T-helper 1 cell treated with Interleukin-12 subunit alpha and Interleukin-12 subunit beta and Interleukin-4 antibody, amounts not matched to agents 30 ng/mL and 1 ng/mL, for 36 hours (primary cell): ENCODE results near the gene DEFB132. TPM values are rescaled to one million over a fixed set of nuclear protein-coding genes. Genes with fewer than 3 reads are reported as not detected.

Experiments
- intact Hi-C: fragments of 100-400 bp; cut with micrococcal nuclease; formaldehyde crosslinking; loops from one replicate; pipeline ENCODE4 v1.15.1; 2024
- total RNA-seq: library from RNA; stranded (reverse); gene quantifications from 2 replicates; pipeline ENCODE4 v1.2.3, GENCODE V29; 2022

The DEFB132 gene
- total RNA-seq, 1 donor from 2014 or later: not detected

DNA sequence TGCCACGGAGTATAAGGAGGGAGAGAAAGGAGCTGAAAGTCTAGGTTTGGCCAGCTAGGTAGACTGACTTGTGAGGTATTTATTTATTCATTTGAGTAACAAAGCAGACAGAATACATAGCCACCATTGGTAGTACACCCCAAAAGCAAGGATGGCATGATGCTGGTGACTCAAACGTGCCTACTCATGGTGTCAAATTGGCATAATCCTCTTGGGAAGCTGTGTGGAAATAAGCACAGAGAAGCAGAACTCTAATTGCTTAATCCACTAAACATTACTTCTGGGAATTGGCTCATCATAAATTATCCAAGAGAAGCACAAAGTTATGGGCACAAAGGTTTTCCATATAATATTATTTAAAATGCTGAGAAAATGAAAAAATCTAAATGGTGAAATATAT, 2.5 kb downstream of the DEFB132 start:
- intact Hi-C loops: loop anchor here (2.0 kb wide), 1 partner anchor 23 kb away; no protein-coding TSS in a partner anchor

DNA sequence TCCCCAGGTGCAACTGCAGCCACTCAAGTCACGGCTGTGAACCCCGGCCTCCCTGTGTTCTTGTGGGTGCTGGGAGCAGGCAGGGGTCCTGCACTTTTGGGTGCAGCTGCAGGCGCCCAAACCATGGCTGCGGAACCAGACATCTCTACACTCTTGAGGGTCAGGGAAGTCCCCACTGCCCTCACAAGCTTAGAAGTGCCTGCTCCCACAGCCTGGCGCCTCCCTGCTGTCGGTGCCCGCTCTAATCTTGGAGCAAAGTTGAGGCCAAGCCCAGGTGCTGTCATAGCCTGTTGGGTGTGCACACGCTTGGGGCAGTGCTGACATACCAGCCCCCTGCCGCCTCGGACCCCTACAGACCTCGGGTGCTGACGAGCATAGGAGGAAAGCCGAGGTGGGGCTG, 6.2 kb downstream of the DEFB132 start:
- intact Hi-C loops: no loop called here

DNA sequence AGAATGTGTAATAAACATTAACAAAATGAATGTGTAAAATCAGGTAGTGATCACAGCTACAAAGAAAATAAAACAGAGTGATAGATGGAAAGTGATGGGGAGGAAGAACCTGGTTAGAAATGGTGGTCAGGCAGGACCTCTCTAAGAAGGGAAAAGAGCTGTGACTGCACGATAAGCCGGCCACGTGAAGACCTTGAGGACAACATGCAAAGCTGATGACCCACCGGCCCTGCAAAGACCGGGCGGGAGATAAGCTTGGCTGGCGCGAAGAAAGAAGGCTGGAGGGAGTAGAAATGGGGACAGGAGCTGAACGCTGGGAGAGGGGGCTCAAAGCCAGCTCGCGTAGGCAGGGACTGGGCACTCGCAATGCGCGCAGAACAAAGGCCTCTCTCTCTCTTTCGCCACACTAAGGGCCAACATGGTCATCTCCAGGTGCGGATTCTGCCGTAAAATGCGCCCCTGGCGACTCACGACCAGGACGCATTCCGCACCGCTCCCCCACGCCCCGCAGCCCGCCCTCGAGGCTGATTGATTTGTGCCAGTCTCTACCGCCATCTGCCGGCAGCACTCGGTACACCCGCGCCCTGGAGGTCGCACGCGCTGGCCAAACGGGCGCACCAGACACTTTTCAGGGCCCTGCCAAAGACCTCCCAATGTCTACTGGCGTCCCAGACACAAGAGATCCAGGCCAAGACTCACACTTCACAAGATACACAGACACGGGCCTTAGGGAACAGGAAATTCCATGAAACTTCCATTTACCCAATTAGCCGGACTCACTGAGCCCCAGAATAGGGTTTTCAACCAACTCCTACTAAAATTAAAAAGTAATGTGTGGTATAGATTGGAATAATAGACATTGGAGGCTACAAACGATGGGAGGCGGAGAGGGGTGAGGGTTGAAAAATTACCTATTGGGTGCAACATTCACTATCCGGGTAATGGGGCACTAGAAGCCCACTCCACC, 9.4 kb downstream of the DEFB132 start:
- intact Hi-C loops: loop anchor here (1.0 kb wide), 4 partner anchors 23 to 63 kb away; partner anchors contain the start of gene C20orf96

DNA sequence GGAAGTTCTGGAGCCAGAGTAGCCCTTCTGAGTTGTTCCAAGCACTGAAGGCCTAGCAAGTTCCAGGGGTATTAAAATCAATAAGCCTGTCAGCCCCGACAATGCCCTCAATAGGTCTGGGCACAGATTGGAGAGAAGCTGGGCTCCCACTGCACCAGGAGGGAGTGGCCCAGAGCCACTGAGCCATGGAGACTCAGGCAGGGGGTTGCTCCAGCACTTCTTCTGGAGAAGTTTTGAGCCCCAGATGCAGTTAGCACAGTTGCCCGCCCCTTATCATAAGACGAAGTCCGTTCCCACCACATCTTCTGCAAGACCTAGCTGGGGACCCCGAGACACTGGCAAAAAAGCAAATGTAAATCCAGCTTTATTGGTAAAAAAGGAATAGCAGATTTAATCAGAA, 13.0 kb downstream of the DEFB132 start:
- intact Hi-C loops: no loop called here

DNA sequence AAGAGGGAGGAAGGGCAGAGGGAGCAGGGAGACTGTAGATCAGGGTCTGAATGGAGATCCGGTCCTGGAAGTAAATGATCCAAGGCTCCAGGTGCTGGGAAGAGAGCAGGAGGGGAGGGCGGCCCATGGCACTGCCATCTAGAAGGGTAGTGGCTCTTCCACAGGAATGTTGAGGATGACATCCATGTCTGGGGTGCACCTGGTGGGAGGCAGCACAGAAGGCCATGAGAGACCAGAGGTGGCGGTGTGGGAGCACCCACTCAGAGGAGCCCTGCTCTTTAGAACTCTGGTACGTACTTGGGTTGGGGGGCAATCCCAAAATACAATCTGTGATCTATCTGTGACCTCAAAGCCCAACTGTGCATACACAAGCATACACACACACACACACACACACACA, 13.5 kb downstream of the DEFB132 start:
- intact Hi-C loops: no loop called here

DNA sequence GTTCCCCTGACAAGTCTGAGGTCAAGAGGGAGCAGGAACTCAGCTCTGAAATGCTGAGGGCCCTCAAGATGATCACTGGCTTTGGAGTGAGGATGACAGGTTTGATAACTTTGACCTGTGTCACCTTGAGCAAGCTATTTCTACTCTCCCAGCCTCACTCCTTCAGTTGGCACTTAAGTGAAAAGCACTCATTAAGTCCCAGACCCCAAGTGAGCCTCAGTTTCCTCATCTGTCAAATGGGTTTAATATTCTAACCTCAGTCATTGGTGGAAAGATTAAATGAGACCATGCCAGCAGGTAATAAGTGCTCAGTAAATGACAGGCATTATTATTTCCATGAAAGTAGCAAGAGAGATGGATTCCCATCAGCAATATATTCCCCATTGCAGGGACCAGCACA, 14.0 kb downstream of the DEFB132 start:
- intact Hi-C loops: no loop called here

DNA sequence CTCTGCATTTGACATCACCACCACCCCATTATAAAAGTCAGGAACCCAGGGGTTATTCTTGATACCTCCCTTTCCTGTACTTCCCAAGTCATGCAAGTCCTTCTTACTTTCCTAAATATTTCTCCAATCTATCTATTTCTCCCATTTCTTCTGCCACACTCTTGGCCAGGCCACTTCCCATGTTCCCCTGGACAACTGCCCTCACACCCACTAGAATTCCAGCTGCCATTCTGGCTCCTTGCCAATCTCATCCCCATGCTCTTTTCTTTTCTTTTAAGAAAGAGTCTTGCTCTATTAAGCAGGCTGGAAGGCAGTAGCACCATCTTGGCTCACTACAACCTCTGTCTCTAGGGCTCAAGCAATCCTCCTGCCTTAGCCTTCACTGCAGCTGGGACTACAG, 15.2 kb downstream of the DEFB132 start:
- intact Hi-C loops: no loop called here

DNA sequence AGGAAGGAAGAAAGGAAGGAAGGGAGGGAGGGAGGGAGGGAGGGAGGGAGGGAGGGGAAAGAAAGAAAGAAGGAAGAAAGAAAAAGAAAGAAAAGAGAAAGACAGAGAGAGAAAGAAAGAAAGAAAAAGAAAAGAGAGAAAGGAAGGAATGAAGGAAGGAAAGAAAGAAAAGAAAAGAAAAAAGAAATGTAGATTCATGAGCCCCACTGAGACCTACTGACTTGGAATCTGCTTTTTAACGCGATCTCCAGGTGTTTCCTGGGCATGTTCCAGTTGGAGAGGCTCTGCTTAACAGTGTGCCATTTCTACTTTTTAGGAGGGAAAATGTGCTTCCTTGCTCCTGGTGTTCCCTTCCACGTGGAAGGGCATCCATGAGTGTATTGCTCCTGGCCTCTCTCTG, 16.4 kb downstream of the DEFB132 start:
- intact Hi-C loops: no loop called here

DNA sequence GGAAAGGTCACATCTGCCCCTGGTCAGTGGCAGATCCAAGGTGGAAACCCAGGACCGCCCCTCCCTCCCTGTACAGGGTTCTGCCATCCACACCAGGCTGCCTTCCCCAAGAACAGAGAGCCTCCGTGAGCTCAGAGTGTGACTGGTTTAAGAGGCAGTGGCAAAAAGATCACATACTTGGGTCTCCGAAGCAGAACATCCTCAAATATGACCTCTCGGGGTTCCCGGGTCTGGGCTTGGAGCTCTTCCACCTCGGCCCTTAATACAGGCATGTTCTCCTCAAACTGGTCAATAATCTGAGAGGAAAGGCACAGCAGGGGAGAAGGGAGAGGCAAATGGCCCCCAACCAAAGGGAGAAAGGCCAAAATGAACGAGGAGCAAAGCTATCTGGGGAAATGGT, 18.3 kb downstream of the DEFB132 start:
- intact Hi-C loops: no loop called here

DNA sequence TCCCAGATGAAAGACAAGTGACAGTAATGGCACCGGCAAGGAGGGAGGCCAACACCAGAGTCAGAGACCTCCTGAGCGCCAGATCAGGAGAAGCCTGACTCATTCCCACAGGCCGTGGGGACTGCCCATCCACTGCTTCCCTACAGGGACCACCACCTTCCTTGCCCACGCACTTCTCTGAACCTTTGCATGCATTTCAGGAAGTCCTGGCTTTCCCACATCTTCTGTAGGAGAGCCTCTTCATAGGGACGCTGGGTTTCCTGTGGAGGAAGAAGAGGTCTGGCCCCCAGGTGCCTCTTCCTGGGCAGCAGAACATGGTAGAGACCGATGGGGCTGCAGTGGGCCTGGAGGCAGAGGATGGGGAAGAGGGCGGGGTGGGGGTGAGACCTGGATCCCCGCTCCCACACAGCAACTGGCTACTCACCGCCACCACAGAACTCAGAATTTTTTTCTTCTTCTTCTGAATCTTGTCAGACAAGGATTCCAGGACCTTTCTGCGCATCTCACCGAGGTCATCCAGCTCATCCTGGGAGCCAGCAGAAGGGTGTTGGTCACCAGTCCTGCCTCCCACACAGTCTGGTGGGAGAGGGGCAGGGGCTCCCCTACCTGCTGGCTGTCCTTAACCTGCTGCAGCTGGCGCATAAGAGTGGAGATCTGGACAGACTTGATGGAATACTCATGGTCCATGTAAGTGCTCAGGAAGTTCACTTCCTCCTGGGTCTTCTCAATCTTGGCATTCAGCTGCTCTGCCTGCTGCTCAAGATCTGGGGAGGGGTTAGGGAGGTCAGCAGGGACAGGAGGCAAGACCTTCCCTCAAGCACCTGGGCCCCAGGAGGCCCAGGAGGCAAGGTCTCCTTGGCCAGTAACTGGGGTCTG, 19.3 kb downstream of the DEFB132 start:
- intact Hi-C loops: no loop called here

DNA sequence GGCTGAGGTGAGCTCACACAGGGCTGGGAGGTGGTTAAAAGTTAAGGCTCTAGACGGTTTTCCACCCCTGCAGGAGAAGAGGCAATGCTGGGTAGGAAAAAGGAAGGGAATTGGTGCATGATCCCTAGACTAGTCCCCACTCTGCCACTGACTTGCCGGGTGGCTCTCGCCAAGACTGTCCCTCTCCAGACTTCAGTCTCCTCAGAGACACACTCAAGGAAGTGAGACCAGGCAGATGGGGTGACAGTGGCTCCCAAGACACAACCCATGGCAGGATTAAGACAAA, 19.9 kb downstream of the DEFB132 start:
- intact Hi-C loops: no loop called here

DNA sequence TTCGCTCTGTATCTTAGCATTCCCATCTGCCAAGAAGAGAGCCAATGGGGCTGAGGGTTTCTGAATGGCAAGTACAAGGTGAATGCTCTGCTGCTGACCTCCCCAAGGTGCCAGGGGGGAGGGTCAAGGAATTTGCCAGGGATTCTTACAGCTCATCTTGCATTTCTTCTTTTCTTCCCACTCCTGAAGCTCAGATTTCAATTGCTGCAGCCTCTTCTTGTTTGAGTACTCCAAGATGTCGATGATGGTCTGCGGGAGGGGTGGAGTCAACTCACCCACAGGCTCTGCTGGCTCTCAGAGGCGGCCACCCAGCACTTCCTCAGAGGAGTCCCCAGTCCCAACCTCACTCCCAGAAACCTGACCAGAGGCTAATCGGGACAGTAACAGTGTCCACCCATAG, 20.7 kb downstream of the DEFB132 start:
- intact Hi-C loops: no loop called here

DNA sequence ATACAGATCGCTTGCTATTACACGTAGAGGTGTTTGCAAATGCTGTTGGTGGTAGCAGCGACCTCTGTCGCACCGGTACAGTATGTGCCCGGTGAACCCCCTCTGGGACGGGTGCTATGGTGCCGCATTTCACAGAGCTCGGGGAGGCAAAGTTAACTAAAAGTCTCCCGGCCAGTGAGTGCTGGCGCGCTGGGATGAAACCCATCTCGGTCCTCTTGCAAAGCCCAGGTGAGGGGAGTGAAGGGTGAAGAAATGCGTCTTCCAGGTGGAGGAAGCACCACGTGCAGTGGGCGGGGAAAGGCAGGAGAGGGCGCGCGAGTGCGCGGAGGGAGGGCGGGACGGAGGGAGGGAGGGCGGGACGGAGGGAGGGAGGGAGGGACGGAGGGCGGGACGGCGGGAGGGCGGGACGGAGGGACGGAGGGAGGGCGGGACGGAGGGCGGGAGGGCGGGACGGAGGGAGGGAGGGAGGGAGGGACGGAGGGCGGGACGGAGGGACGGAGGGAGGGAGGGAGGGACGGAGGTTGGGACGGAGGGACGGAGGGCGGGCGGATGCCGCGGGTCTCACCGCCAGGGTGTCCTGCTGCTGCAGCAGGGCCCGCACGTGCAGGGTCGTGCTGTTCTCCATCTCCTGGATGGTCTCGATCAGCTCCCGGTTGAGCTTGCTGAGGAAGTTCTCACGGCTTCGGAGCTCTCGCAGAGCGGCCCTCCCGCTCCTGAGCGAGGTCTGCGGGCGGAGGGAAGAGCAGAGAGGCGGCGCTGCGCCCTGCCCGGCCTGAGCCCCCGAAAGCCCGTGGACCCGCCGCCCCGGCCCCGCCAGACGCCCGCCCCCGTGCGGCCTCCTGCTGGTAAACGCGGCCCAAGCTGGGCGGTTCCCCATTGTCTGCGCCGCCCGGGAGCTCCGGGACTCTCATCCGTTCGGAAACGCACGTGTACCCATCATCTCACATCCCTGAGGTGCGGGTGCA, 21.4 kb downstream of the DEFB132 start:
- intact Hi-C loops: no loop called here

DNA sequence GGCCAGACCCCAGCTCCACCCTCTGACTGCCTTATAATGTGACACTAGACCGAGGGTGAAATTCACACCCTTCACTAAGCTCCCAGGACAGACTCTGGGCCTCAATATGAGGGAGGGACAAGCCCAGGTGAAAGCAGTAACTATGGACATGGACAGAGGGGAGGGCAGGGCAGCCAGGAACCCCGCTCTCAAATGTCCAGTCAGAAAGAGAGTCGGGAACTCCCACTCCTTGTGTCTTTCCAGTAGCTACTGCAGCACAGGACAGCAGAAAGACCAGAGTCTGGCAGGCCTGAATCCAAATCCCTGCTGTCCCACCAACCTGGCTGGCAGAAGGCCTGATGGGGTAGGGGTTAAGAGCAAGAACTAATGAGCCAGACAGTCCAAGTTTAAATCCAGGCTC, 26.6 kb downstream of the DEFB132 start:
- intact Hi-C loops: no loop called here

DNA sequence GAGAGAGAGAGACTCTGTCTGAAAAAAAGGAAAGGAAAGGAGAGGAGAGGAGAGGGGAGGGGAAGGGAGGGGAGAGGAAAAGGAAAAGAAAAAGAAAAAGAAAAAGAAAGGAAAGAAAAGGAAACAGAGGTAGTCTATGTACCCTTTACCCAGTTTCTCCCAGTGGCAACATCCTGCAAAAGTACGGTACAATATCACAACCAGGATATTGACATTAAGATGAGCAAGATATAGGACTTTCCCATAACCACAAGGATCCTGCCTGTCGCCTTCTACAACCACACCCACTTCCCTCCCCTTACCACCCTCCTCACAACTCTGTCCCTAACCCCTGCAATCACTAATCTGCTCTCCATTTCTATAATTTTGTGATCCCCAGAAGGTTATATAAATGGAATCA, 29.0 kb downstream of the DEFB132 start:
- intact Hi-C loops: no loop called here

DNA sequence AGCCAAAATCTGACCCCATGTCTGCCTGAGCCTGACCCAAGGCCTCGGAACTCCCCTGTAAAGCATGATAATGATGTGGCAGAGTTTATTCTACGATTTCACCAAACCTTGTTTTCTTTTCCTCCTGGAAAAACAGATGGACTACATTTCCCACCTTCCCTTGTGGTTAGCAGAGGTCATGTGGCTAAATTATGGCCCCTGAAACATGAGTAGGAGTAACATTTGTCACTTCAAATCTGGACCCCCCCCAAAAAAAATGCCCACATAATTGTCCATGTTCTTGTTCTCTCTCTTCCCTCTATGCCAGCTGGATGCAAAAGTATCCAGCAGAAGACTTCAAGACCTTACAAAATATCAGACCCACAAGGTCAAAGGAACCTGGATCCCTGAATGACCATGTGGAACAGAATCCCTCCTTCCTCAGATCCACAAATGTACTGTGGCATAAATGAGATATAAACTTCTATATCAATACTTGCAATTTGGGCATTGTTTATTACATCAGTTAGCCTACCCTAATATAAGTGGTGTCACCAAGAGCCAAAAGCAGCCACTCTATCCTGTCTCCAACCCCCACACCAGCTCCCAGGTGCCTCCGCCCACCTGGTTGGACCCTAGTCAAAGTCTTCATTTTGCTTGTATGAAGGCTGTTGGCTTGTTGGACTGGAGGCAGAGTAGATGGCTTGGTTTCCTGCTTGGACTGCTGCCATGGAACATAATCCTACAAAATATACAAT, 31.6 kb downstream of the DEFB132 start:
- intact Hi-C loops: no loop called here

DNA sequence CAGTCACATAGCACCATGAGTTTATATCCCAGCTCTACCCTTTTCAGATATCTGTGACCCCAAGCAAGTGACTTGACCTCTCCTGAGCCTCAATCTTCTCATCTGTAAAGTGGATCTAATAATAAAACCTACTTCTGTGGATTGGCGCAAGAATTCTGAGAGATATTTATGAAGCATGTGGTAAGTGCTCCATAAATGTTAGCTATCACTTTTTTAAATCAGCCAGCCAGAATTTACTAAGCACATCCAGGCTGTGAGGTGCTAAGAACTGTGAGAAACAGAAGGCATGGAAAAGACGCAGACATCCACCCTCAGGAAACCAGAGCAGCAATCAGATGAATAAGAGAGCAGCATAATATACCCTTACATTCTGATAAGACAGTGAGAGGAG, 32.2 kb downstream of the DEFB132 start:
- intact Hi-C loops: loop anchor here (1.0 kb wide), 8 partner anchors 9 to 119 kb away; partner anchors contain the start of genes NRSN2, RBCK1 and SOX12

DNA sequence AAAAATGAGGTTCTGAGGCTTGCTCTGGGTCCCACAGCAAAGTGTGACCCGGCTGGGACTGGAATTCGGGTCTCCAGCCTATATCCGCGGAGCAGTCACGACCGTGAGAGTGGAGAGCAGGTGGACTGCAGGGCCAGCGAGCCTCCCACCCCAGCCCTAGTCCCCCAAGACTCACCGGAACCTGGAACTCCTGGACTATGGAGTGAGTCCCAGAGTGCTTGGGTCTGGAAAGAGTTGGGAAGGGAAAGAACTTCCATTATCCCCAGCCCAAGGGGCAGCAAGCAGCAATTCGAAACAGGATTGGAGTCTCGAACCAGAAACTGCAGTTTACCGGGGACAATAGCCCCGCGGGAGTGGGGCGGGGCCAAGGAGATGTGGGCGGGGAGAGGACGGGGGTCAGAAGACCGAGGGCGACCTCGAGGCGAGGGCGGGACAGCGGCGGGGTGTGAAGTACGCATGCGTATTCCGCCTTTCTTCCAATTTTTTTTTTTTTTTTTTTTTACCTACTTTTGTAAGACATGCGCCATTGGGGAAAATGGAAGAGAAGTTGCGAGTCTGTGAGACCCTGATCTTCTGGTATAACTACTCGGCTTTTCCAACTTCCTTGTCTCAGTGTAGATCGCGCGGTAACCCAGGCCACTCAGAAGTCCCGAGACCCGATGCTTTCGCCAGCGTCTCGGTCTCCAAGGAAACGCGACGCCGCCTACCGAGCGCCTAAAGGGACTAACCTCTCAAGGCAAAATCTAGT, 32.7 kb downstream of the DEFB132 start, which contains the start of gene C20orf96:
TSS of gene C20orf96 (minus strand) at position 667 of the 748 bp plus-strand sequence. CDS start at position 527, 140 bp downstream.
- intact Hi-C loops: loop anchor here (1.0 kb wide), 8 partner anchors 8 to 118 kb away; partner anchors contain the start of genes NRSN2, RBCK1 and SOX12

DNA sequence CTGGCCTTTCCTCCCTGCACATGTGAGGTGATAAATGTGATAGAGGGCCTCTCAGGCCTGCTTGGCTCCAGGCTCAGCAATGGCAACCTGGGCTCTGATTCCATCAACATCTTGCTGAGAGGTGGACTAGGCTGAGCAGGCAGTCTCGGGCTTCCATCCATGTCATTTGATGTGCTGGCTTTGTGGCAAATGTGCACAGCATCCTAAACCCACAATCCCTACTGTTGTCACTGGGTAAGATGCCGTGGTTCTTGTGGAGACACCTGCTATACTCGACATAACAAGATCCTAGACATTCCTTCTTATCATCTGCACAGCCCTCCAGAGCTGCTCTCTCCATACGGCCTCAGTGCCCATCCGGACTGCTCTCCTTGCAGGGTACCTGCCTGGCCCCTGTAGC, 37.1 kb downstream of the DEFB132 start:
- intact Hi-C loops: no loop called here
